ENCODE results near the gene CDYL2.

CDYL2 gene

GRCh38 chr16:80592273-80592672, 212.1 kb downstream of the CDYL2 start:
- no peak for DNase-seq (ENCODE audit: low read depth)

GRCh38 chr16:80591071-80591915, 213.1 kb downstream of the CDYL2 start:
- no peak for DNase-seq (ENCODE audit: low read depth)

- DNase-seq (ENCODE audit: low read depth) = no peak
Measured at GRCh38 chr16:80587071-80587470, 217.3 kb downstream of the CDYL2 start.

GRCh38 chr16:80586476-80586875, 217.9 kb downstream of the CDYL2 start:
- no peak for DNase-seq (ENCODE audit: low read depth)

- DNase-seq (ENCODE audit: low read depth) = no peak
Measured at GRCh38 chr16:80585764-80586163, 218.6 kb downstream of the CDYL2 start.

- DNase-seq (ENCODE audit: low read depth) = no peak
Measured at GRCh38 chr16:80583466-80583865, 220.9 kb downstream of the CDYL2 start.

GRCh38 chr16:80580109-80580832, 224.1 kb downstream of the CDYL2 start:
- peak; percentile 24 for DNase-seq (ENCODE audit: low read depth)

GRCh38 chr16:80577485-80578280, 226.7 kb downstream of the CDYL2 start:
- no peak for DNase-seq (ENCODE audit: low read depth)

GRCh38 chr16:80576343-80576912, 228.0 kb downstream of the CDYL2 start:
- no peak for DNase-seq (ENCODE audit: low read depth)

GRCh38 chr16:80573700-80574120, 230.7 kb downstream of the CDYL2 start:
- no peak for DNase-seq (ENCODE audit: low read depth)

GRCh38 chr16:80570106-80570478, 234.3 kb downstream of the CDYL2 start:
- DNase-seq (ENCODE audit: low read depth) = no peak

- peak; percentile 12 for DNase-seq (ENCODE audit: low read depth)
Measured at GRCh38 chr16:80569440-80570105, 234.8 kb downstream of the CDYL2 start.

GRCh38 chr16:80564394-80564793, 240.0 kb downstream of the CDYL2 start:
- DNase-seq (ENCODE audit: low read depth) = no peak

GRCh38 chr16:80563066-80563465, 241.3 kb downstream of the CDYL2 start:
- no peak for DNase-seq (ENCODE audit: low read depth)

- DNase-seq (ENCODE audit: low read depth) = no peak
Measured at GRCh38 chr16:80559369-80559768, 245.0 kb downstream of the CDYL2 start.

- DNase-seq (ENCODE audit: low read depth) = no peak
Measured at GRCh38 chr16:80557037-80557436, 247.4 kb downstream of the CDYL2 start.

- no peak for DNase-seq (ENCODE audit: low read depth)
Measured at GRCh38 chr16:80556481-80556880, 247.9 kb downstream of the CDYL2 start.

- DNase-seq (ENCODE audit: low read depth) = no peak
Measured at GRCh38 chr16:80554033-80554432, 250.4 kb downstream of the CDYL2 start.

GRCh38 chr16:80552277-80552676, 252.1 kb downstream of the CDYL2 start:
- no peak for DNase-seq (ENCODE audit: low read depth)

Data from T-helper 22 cell (primary cell).